Measurements from ENCODE around the gene PHYHIPL. TPM values are rescaled to one million over a fixed set of nuclear protein-coding genes. Genes with fewer than 3 reads are reported as not detected.

Gene PHYHIPL
- total and polyA plus RNA-seq, 10 donors: 0.03 to 0.04 TPM; not detected in 8

GRCh38 chr10:59245686-59246085 is 69.2 kb downstream of the PHYHIPL start:
- Histone ChIP-seq H3K9me3 (no peaks in the 10 kb centered on the region), H3K4me1 (no peaks in the 10 kb centered on the region), H3K27me3 (replicated peaks in 1 of 7) (no peaks in the 10 kb centered on the region), H3K27ac (no peak overlapping the region), H3K36me3 (no peaks in the 10 kb centered on the region), H3K4me3 (no peak overlapping the region)
- 83 to 98% (median 92%) methylated on average over 1 of the region's 1 CpG for WGBS, 5 donors
- TF ChIP-seq CTCF (IDR thresholded peaks at IDR 0.05 in 8 of 11, conservative IDR thresholded peaks at IDR 0.05 in 3 of 11): no peak
- TF ChIP-seq POLR2A (IDR thresholded peaks at IDR 0.05): no peak
- TF ChIP-seq POLR2AphosphoS5 (IDR thresholded peaks at IDR 0.05): no peak
- DNase-seq: no peak
- intact Hi-C loops (cut with DNase I; ENCODE audit: low total_unique reads): no loop called here

GRCh38 chr10:59252491-59252890 is 76.0 kb downstream of the PHYHIPL start:
- TF ChIP-seq CTCF (IDR thresholded peaks at IDR 0.05 in 8 of 11, conservative IDR thresholded peaks at IDR 0.05 in 3 of 11) (no peak), POLR2AphosphoS5 (IDR thresholded peaks at IDR 0.05) (no peak), POLR2A (IDR thresholded peaks at IDR 0.05) (no peak)
- no peaks in the 10 kb centered on the region for H3K9me3 ChIP-seq
- no peaks in the 10 kb centered on the region for H3K4me1 ChIP-seq
- H3K36me3 ChIP-seq: no peaks in the 10 kb centered on the region
- DNase-seq: no peak
- no peak overlapping the region for H3K4me3 ChIP-seq
- no peak overlapping the region for H3K27ac ChIP-seq
- H3K27me3 ChIP-seq (replicated peaks in 1 of 7): no peaks in the 10 kb centered on the region
- intact Hi-C loops (cut with DNase I; ENCODE audit: low total_unique reads): no loop called here

GRCh38 chr10:59255463-59255862 is 79.0 kb downstream of the PHYHIPL start:
- intact Hi-C loops (cut with DNase I; ENCODE audit: low total_unique reads): no loop called here
- Histone ChIP-seq H3K4me1 (no peaks in the 10 kb centered on the region), H3K4me3 (no peak overlapping the region), H3K9me3 (no peaks in the 10 kb centered on the region), H3K27me3 (replicated peaks in 1 of 7) (no peaks in the 10 kb centered on the region), H3K27ac (no peak overlapping the region), H3K36me3 (no peaks in the 10 kb centered on the region)
- DNase-seq: no peak
- WGBS, 5 donors: 87 to 100% (median 94%) methylated on average over 1 of the region's 1 CpG
- TF ChIP-seq CTCF (IDR thresholded peaks at IDR 0.05 in 8 of 11, conservative IDR thresholded peaks at IDR 0.05 in 3 of 11): no peak
- TF ChIP-seq POLR2A (IDR thresholded peaks at IDR 0.05): no peak
- TF ChIP-seq POLR2AphosphoS5 (IDR thresholded peaks at IDR 0.05): no peak

- DNase-seq: no peak
- Histone ChIP-seq H3K4me3 (no peak overlapping the region), H3K36me3 (no peaks in the 10 kb centered on the region), H3K4me1 (no peaks in the 10 kb centered on the region), H3K27me3 (replicated peaks in 1 of 7) (no peaks in the 10 kb centered on the region), H3K9me3 (no peaks in the 10 kb centered on the region), H3K27ac (no peak overlapping the region)
- intact Hi-C loops (cut with DNase I; ENCODE audit: low total_unique reads): no loop called here
- TF ChIP-seq POLR2AphosphoS5 (IDR thresholded peaks at IDR 0.05) (no peak), CTCF (IDR thresholded peaks at IDR 0.05 in 8 of 11, conservative IDR thresholded peaks at IDR 0.05 in 3 of 11) (no peak), POLR2A (IDR thresholded peaks at IDR 0.05) (no peak)
- WGBS, 5 donors: 91 to 100% (median 94%) methylated on average over 1 of the region's 1 CpG
Measured at GRCh38 chr10:59257224-59257623, 80.8 kb downstream of the PHYHIPL start.
